ENCODE data around the gene TCTN1. TPM values are rescaled to one million over a fixed set of nuclear protein-coding genes. Genes with fewer than 3 reads are reported as not detected.
"Not testable (repeated sequence)": the region's sequence is repeated elsewhere in the genome, so short reads cannot be mapped to it uniquely, and the experiment has no call there.

Gene TCTN1
- polyA plus RNA-seq, 3 donors from 2014 or later, result 5.2 to 11.1 (median 10.0) TPM

GRCh38 chr12:110592919-110593318, 21.0 kb upstream of the TCTN1 start:
- not testable (repeated sequence) for DNase-seq; H3K9me3 Mint-ChIP-seq; H3K4me1 Mint-ChIP-seq; H3K36me3 Mint-ChIP-seq; H3K4me3 Mint-ChIP-seq; H3K27me3 Mint-ChIP-seq (ENCODE audit: low read depth in 3 of 3)
- H3K27ac Mint-ChIP-seq, result peak overlapping the region in 1 of 6 donors; percentile 54

DNA sequence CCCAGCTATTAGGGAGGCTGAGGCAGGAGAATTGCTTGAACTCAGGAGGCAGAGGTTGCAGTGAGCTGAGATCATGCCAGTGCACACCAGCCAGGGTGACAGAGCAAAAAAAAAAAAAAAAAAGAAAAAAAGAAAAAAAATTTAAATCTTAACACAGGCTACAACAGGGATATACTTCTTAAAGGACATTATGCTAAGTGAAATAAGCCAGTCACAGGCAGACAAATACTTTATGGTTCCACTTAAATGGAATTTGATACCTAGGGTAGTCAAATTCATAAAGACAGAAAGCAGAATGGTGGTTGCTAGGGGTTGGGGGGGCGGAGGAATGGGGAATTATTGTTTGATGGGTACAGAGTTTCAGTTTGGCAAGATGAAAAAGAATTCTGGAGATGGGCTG, 16.0 kb upstream of the TCTN1 start:
- Mint-ChIP-seq H3K27ac (peak overlapping the region in 1 of 6 donors; percentile 46), H3K36me3 (no peaks in the 10 kb centered on the region)

DNA sequence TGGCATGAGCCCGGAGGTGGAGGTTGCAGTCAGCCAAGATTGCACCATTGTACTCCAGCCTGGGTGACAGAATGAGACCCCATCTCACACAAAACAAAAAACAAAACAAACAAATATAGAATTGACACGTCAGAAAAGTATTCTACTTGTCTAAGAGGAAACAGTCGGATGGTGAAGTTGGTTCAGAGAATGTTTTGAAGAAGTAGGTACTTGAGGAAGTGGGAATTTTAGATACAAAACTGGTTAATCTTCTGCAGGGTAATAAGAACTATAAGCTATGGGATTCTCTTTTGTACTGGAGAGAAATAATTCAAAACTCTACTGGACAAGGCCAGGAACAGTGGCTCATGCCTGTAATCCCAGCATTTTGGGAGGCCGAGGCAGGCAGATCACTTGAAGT, 14.6 kb upstream of the TCTN1 start:
- Mint-ChIP-seq H3K9me3 (no peaks in the 10 kb centered on the region), H3K4me1 (peaks cover 0 to 3% of the 10 kb centered on the region in 2 donors), H3K27ac (peak overlapping the region in 1 of 6 donors; percentile 32), H3K27me3 (ENCODE audit: low read depth in 3 of 3) (peaks cover 0 to 4% (median 3%) of the 10 kb centered on the region in 3 donors), H3K36me3 (no peaks in the 10 kb centered on the region), H3K4me3 (no peak overlapping the region)
- DNase-seq, result no peak

More for the DNA sequence above, 16.0 kb upstream of the TCTN1 start:
- H3K27me3 Mint-ChIP-seq (ENCODE audit: low read depth in 3 of 3), result peaks cover 0 to 4% (median 3%) of the 10 kb centered on the region in 3 donors
- no peaks in the 10 kb centered on the region for H3K9me3 Mint-ChIP-seq
- H3K4me1 Mint-ChIP-seq, result peaks cover 0 to 2% of the 10 kb centered on the region in 2 donors
- DNase-seq, result no peak
- no peak overlapping the region for H3K4me3 Mint-ChIP-seq

DNA sequence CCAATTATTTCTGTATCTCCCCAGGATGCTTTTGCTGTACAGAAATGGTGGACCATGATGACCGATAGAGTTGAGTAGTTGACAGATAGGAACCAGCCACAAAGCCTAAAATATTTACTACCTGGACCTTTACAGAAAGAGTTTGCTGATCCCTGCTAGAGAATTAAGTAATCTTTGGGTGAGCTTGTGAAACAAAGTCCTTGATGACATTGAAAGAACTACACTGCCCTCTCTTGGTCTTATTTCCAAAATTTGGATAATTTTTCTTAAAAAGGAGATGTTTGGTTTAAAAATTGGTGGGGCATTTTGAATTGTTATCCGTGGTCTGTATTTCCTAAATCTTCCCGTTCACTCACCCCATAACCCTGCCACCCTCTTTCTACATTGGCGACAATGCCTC, 13.7 kb upstream of the TCTN1 start:
- H3K4me1 Mint-ChIP-seq, result peaks cover 6% of the 10 kb centered on the region in 2 donors
- DNase-seq, result peak; percentile 19 to 38 (median 35)
- H3K27me3 Mint-ChIP-seq (ENCODE audit: low read depth in 3 of 3), result peaks cover 0 to 4% (median 3%) of the 10 kb centered on the region in 3 donors
- no peaks in the 10 kb centered on the region for H3K9me3 Mint-ChIP-seq
- no peaks in the 10 kb centered on the region for H3K36me3 Mint-ChIP-seq
- no peak overlapping the region for H3K27ac Mint-ChIP-seq
- no peak overlapping the region for H3K4me3 Mint-ChIP-seq

DNA sequence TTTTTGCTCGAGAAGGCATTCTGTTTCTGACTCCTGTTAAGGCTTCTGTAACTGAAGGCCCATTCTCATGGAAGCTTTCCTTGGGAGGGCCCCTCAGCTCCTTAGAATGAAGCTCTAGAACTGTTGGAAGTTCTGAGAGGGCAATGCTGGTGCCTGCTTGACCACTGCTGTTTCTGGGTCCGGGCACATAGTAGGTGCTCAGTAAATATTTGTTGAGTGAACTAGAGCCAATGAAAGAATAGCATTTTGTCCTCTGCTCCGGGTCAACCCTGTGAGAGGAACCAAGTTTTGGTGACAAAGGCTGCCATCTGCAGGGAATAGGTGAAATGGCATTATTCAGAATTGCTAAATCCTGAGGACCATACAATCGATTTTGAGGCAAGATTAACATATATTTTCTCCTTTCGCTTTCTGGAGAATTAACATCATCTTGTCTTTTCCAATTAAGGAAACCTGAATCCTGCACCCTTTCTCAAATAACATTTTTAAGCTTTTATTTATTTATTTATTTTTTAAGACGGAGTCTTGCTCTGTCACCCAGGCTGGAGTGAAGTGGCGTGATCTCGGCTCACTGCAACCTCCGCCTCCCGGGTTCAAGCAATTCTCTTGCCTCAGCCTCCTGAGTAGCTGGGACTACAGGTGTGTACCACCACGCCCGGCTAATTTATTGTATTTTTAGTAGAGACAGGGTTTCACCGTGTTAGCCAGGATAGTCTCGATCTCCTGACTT, 11.7 kb upstream of the TCTN1 start:
- not testable (repeated sequence) for H3K9me3 Mint-ChIP-seq; H3K4me3 Mint-ChIP-seq; H3K27me3 Mint-ChIP-seq (ENCODE audit: low read depth in 3 of 3); H3K36me3 Mint-ChIP-seq
- Mint-ChIP-seq H3K4me1 (peaks cover 11 to 17% of the 10 kb centered on the region in 2 donors), H3K27ac (peak overlapping the region in 2 of 6 donors; percentile 13 to 35)
- peak; percentile 50 to 64 (median 57) for DNase-seq

DNA sequence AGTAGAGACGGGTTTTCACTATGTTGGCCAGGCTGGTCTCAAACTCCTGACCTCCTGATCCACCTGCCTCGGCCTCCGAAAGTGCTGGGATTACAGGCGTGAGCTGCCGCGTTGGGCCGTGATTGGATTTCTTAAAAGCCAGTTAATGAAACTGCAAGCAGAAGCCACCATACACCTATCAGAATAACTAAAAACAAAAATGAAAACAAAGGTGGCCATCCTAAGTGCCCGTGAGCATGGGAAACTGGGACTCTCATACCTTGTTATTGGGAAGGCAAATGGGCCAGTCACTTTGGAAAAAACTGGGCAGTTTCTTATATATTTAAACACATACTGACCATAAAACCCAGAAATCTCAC, 7.7 kb upstream of the TCTN1 start:
- peak overlapping the region; percentile 86 to 93 (median 89) for H3K4me3 Mint-ChIP-seq
- no peaks in the 10 kb centered on the region for H3K36me3 Mint-ChIP-seq
- H3K4me1 Mint-ChIP-seq, result peaks cover 11 to 17% of the 10 kb centered on the region in 2 donors
- DNase-seq, result no peak
- peak overlapping the region; percentile 67 to 96 (median 88) for H3K27ac Mint-ChIP-seq
- H3K9me3 Mint-ChIP-seq, result no peaks in the 10 kb centered on the region
- H3K27me3 Mint-ChIP-seq (ENCODE audit: low read depth in 3 of 3), result peaks cover 0 to 2% (median 0%) of the 10 kb centered on the region in 3 donors

GRCh38 chr12:110613071-110613770, 708 bp upstream of the TCTN1 start:
- peaks cover 0 to 7% (median 4%) of the 10 kb centered on the region in 3 donors for H3K27me3 Mint-ChIP-seq (ENCODE audit: low read depth in 3 of 3)
- H3K36me3 Mint-ChIP-seq, result no peaks in the 10 kb centered on the region
- H3K4me1 Mint-ChIP-seq, result peaks cover 0 to 3% of the 10 kb centered on the region in 2 donors
- H3K4me3 Mint-ChIP-seq, result peak overlapping the region; percentile 84 to 90 (median 87)
- H3K9me3 Mint-ChIP-seq, result no peaks in the 10 kb centered on the region
- no peak for DNase-seq
- peak overlapping the region; percentile 43 to 87 (median 73) for H3K27ac Mint-ChIP-seq

- H3K9me3 Mint-ChIP-seq, result no peaks in the 10 kb centered on the region
- no peaks in the 10 kb centered on the region for H3K36me3 Mint-ChIP-seq
- peak overlapping the region in 2 of 6 donors; percentile 8 to 30 for H3K27ac Mint-ChIP-seq
- H3K4me3 Mint-ChIP-seq, result peak overlapping the region in 4 of 5 donors; percentile 9 to 47 (median 35)
- peaks cover 0 to 7% (median 2%) of the 10 kb centered on the region in 3 donors for H3K27me3 Mint-ChIP-seq (ENCODE audit: low read depth in 3 of 3)
- DNase-seq, result no peak
- H3K4me1 Mint-ChIP-seq, result peaks cover 0 to 3% of the 10 kb centered on the region in 2 donors
Measured at GRCh38 chr12:110615171-110615570, 1.2 kb downstream of the TCTN1 start.

DNA sequence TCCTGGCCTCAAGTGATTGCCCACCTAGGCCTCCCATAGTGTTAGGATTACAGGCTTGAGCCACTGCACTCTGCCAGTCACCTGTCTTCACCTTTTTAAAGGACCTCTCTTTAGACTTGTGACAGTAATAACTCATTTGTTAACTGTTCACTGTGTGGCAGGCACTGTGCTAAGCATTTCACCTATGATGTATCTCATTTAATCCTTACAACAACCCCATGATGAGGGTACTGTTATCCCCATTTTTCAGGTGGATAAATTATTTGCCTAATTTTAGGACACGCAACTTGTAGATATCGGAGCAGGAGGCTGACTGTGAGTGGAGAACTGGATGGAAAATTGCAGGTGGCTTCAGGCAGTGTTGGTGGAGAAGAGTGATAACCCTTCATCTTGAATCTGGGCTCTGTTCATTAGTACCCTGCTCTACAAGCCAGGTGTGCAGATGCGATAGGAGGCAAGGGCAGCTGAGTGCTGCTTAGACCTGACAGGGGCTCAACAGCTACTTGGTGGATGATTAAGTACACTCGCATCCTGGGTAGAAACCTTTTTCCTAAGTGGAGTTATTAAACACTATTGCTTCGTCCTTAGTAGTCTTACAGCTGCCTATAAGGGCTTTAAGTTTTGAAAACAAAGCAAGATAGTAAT, 2.7 kb downstream of the TCTN1 start:
- DNase-seq, result no peak
- no peaks in the 10 kb centered on the region for H3K36me3 Mint-ChIP-seq
- peaks cover 0 to 3% of the 10 kb centered on the region in 2 donors for H3K4me1 Mint-ChIP-seq
- no peak overlapping the region for H3K4me3 Mint-ChIP-seq
- peaks cover 0 to 7% (median 2%) of the 10 kb centered on the region in 3 donors for H3K27me3 Mint-ChIP-seq (ENCODE audit: low read depth in 3 of 3)
- H3K9me3 Mint-ChIP-seq, result no peaks in the 10 kb centered on the region
- no peak overlapping the region for H3K27ac Mint-ChIP-seq

GRCh38 chr12:110619534-110619953, 5.6 kb downstream of the TCTN1 start:
- Mint-ChIP-seq H3K27ac (no peak overlapping the region), H3K4me1 (no peaks in the 10 kb centered on the region), H3K27me3 (ENCODE audit: low read depth in 3 of 3) (no peaks in the 10 kb centered on the region), H3K36me3 (no peaks in the 10 kb centered on the region), H3K4me3 (no peak overlapping the region), H3K9me3 (no peaks in the 10 kb centered on the region)
- no peak for DNase-seq

DNA sequence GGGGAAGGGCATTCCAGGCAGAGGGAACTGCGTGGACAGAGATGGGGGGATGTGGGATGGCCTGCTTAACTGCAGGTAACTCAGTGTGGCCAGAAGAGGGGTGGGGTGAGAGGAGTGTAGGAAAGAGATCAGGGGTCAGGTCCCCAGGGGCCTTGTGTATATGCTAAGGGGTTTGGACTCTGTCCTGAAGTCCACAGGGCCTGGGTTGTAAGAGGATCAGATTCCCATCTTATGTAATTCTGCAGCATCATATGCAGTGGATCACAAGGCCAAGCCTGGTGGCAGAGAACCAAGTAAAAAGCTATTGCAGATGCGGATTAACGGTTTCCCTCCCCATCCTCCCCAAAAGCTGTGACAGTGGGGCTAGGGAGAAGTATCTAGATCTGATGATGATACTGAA, 8.7 kb downstream of the TCTN1 start:
- no peaks in the 10 kb centered on the region for H3K27me3 Mint-ChIP-seq (ENCODE audit: low read depth in 3 of 3)
- DNase-seq, result no peak
- H3K4me1 Mint-ChIP-seq, result peaks cover 0 to 1% of the 10 kb centered on the region in 2 donors
- H3K27ac Mint-ChIP-seq, result no peak overlapping the region
- H3K9me3 Mint-ChIP-seq, result no peaks in the 10 kb centered on the region
- H3K4me3 Mint-ChIP-seq, result no peak overlapping the region
- H3K36me3 Mint-ChIP-seq, result no peaks in the 10 kb centered on the region

DNA sequence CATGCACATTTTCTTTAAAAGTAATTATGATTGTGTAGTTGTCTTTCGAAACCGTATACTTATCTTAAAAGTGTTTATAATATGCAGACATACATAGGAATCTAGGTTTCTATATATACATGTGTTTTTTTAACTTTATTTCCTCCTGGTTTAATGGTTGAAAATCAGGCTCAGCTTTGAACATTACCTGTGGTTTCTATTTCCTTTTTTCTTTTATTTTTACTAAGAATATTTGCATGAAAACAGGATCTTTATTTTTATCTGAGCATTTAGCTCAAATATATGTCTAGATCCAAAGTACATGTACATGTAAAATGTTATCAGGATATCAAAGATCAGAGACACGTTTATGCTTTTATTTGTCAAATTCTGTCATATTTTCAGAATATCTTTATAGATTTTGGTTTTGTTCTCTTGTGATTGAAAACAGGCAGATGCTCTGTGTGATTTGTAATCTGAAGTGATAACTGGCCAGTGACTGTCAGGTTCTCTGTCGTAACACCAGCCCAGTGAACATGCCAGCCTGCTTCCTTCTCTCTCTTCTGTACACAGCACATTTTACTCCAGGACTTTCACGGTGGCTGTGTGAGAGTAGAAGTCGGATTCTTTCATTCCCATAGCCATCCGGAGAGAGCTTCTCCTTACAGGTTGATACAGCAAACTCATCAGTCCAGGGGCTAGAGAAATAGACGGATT, 13.7 kb downstream of the TCTN1 start:
- H3K4me3 Mint-ChIP-seq, result no peak overlapping the region
- H3K36me3 Mint-ChIP-seq, result peaks cover 0 to 12% (median 5%) of the 10 kb centered on the region in 3 donors
- peaks cover 0 to 6% of the 10 kb centered on the region in 2 donors for H3K4me1 Mint-ChIP-seq
- H3K27ac Mint-ChIP-seq, result no peak overlapping the region
- no peaks in the 10 kb centered on the region for H3K27me3 Mint-ChIP-seq (ENCODE audit: low read depth in 3 of 3)
- no peaks in the 10 kb centered on the region for H3K9me3 Mint-ChIP-seq
- DNase-seq, result no peak

GRCh38 chr12:110635055-110635454, 21.1 kb downstream of the TCTN1 start:
- Mint-ChIP-seq H3K4me1 (no peaks in the 10 kb centered on the region), H3K4me3 (no peak overlapping the region), H3K9me3 (peaks cover 0 to 1% (median 0%) of the 10 kb centered on the region in 6 donors), H3K36me3 (no peaks in the 10 kb centered on the region), H3K27me3 (ENCODE audit: low read depth in 3 of 3) (no peaks in the 10 kb centered on the region), H3K27ac (peak overlapping the region in 1 of 6 donors; percentile 24)
- no peak for DNase-seq

All from immature natural killer cell (primary cell).